Measurements from ENCODE around the gene KRT35. TPM values are rescaled to one million over a fixed set of nuclear protein-coding genes. Genes with fewer than 3 reads are reported as not detected.

Gene KRT35
- total and polyA plus RNA-seq, 2 of the 13 experiments (the other 11 are each of a cell fraction or from before 2014, with no cell fraction given), result not detected

- TF ChIP-seq ZEB1 (IDR thresholded peaks at IDR 0.05; ENCODE audit: insufficient replicate concordance, low read depth) (peak; percentile 5), THAP7 (CRISPR knock-in tag; IDR thresholded peaks at IDR 0.05) (0 out of 2 replicates have a peak, but pooled peaks have one; percentile 10), ZBTB21 (CRISPR knock-in tag; IDR thresholded peaks at IDR 0.05) (no peak), CTCF (CRISPR knock-in tag; IDR thresholded peaks at IDR 0.05) (peak; percentile 43), ZNF674 (CRISPR knock-in tag; IDR thresholded peaks at IDR 0.05; ENCODE audit: low read depth) (no peak), MIER2 (CRISPR knock-in tag; IDR thresholded peaks at IDR 0.05) (no peak), ZNF333 (CRISPR knock-in tag; IDR thresholded peaks at IDR 0.05; ENCODE audit: borderline replicate concordance) (peak; percentile 76), HNRNPLL (IDR thresholded peaks at IDR 0.05; ENCODE audit: low read depth, low read length, poor library complexity, severe bottlenecking) (no peak), GFI1 (CRISPR knock-in tag; IDR thresholded peaks at IDR 0.05; ENCODE audit: borderline replicate concordance) (no peak), ZFP90 (CRISPR knock-in tag; IDR thresholded peaks at IDR 0.05; ENCODE audit: borderline replicate concordance) (no peak), ZNF589 (CRISPR knock-in tag; conservative IDR thresholded peaks at IDR 0.05) (peak; percentile 49; the same call in 1 of the 2 replicates), REL (CRISPR knock-in tag; conservative IDR thresholded peaks at IDR 0.05) (no peak), TEF (CRISPR knock-in tag; IDR thresholded peaks at IDR 0.05) (no peak), ZNF781 (CRISPR knock-in tag; IDR thresholded peaks at IDR 0.05; ENCODE audit: borderline replicate concordance, not compliant biosample characterization) (no peak), EEA1 (CRISPR knock-in tag; IDR thresholded peaks at IDR 0.05; ENCODE audit: borderline replicate concordance) (peak; percentile 19; the same call in 1 of the 2 replicates), ZFP41 (CRISPR knock-in tag; IDR thresholded peaks at IDR 0.05; ENCODE audit: borderline replicate concordance) (no peak; the same call in 1 of the 2 replicates), SNAI1 (CRISPR knock-in tag; IDR thresholded peaks at IDR 0.05; ENCODE audit: borderline replicate concordance) (peak; percentile 90), RCOR2 (CRISPR knock-in tag; IDR thresholded peaks at IDR 0.05) (no peak), ZFX (CRISPR knock-in tag; IDR thresholded peaks at IDR 0.05; ENCODE audit: low read depth) (peak; percentile 64; the same call in 1 of the 2 replicates), NFKBIZ (CRISPR knock-in tag; IDR thresholded peaks at IDR 0.05) (no peak), ZNF784 (CRISPR knock-in tag; IDR thresholded peaks at IDR 0.05; ENCODE audit: borderline replicate concordance) (no peak)
Measured at GRCh38 chr17:41527063-41528023, 46.4 kb upstream of the KRT35 start (continued).
